AG04450 (cell line): ENCODE data around the gene TTLL9. TPM values are rescaled to one million over a fixed set of nuclear protein-coding genes. Genes with fewer than 3 reads are reported as not detected.
"Not testable (repeated sequence)": the region's sequence is repeated elsewhere in the genome, so short reads cannot be mapped to it uniquely, and the experiment has no call there.

Source experiments
- CTCF ChIA-PET: fragments of 300-600, 350-600 bp; formaldehyde crosslinking; extraction: SDS; loops from one replicate; lab custom pipeline; 2022; ENCODE audit warnings: antibody characterized with exemption, inconsistent platforms; lab: Charles Lee
- POLR2A ChIA-PET: fragments of 350-600 bp; formaldehyde crosslinking; extraction: SDS; loops from one replicate; lab custom pipeline; 2021; ENCODE audit warnings: antibody characterized with exemption, inconsistent platforms; lab: Yijun Ruan, JAX
- DNase-seq: peaks from one replicate; pipeline ENCODE4 v3.0.0-alpha.2; 2011; ENCODE audit warnings: low read depth, low spot score
- H3K27ac ChIP-seq: one replicate; pipeline ENCODE4 v1.5.1; 2012; ENCODE audit warnings: low read depth, low read length, control low read depth
- H3K27me3 ChIP-seq: one replicate; pipeline ENCODE4 v1.6.0; 2012; ENCODE audit warnings: low read length; ENCODE audit not compliant: control insufficient read depth, insufficient read depth
- H3K4me3 ChIP-seq: 2 replicates; pipeline ENCODE4 v1.5.1; 2011; ENCODE audit warnings: mild to moderate bottlenecking, low read depth, low read length, control low read depth
- H3K9me3 ChIP-seq: 2 replicates; pipeline ENCODE4 v1.5.1; 2012; ENCODE audit warnings: low read length; ENCODE audit not compliant: control insufficient read depth, insufficient read depth
- polyA plus RNA-seq: library from polyadenylated mRNA; depleted of rRNA; stranded (reverse); fragments of >200 nt; gene quantifications from 2 replicates; pipeline ENCODE4 v1.2.3, GENCODE V29; 2011
- TF ChIP-seq, protein P1 (sequence below): IDR thresholded peaks from 2 replicates; pipeline ENCODE4 v1.5.1; 2011; ENCODE audit warnings: low read depth, low read length, control low read depth, inconsistent platforms

TTLL9 gene
- polyA plus RNA-seq, 1 experiment: not detected

DNA sequence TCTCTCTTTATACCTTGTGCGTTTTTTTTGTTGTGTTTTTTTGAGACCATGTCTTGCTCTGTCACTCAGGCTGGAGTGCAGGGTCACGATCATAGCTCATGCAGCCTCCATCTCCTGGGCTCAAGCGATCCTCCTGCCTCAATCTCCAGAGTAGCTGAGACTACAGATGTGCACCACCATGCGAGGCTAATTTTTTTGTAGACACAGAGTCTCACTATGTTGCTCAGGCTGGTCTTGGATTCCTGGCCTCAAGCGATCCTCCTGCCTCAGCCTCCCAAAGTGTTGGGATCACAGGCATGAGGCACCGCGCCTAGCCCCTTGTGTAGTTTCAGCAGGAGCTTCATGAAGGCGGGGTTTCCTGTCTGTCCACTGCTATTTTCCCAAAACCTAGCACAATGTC is 54.1 kb downstream of the TTLL9 start:
- ChIA-PET POLR2A (no interaction called here), CTCF (no interaction called here)
- Histone ChIP-seq H3K27me3 (peaks cover 30% of the 10 kb centered on the region), H3K4me3 (no peak overlapping the region), H3K9me3 (no peaks in the 10 kb centered on the region), H3K27ac (no peak overlapping the region)
- TF ChIP-seq, protein P1, sequence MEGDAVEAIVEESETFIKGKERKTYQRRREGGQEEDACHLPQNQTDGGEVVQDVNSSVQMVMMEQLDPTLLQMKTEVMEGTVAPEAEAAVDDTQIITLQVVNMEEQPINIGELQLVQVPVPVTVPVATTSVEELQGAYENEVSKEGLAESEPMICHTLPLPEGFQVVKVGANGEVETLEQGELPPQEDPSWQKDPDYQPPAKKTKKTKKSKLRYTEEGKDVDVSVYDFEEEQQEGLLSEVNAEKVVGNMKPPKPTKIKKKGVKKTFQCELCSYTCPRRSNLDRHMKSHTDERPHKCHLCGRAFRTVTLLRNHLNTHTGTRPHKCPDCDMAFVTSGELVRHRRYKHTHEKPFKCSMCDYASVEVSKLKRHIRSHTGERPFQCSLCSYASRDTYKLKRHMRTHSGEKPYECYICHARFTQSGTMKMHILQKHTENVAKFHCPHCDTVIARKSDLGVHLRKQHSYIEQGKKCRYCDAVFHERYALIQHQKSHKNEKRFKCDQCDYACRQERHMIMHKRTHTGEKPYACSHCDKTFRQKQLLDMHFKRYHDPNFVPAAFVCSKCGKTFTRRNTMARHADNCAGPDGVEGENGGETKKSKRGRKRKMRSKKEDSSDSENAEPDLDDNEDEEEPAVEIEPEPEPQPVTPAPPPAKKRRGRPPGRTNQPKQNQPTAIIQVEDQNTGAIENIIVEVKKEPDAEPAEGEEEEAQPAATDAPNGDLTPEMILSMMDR: no peak
- no peak for DNase-seq

DNA sequence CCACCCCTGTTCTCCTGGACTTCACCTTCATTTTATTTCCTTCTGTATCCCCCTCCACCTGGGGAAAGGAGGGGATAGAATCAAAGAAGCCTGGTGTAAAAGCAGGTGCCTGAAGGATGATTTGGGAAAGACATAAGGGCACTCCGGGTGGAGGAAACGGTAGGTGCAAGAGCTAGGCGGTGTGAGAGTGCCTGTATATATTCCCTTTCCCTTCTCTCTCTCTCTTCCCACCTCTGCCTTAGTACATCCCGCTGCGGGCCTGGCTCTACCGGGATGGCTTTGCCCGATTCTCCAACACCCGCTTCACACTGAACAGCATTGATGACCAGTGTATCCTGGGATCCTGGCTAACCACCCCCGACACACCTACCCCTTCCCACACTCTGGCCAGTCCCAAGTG is 55.2 kb downstream of the TTLL9 start:
- H3K9me3 ChIP-seq: no peaks in the 10 kb centered on the region
- DNase-seq: no peak
- TF ChIP-seq, protein P1: no peak
- CTCF ChIA-PET: interaction anchor here (1.6 kb wide), 1 partner anchor 27 kb away, joined by 4 read pairs; the partner anchor contains the start of gene PDRG1
- POLR2A ChIA-PET: no interaction called here
- H3K4me3 ChIP-seq: no peak overlapping the region
- H3K27ac ChIP-seq: no peak overlapping the region
- H3K27me3 ChIP-seq: peaks cover 26% of the 10 kb centered on the region

DNA sequence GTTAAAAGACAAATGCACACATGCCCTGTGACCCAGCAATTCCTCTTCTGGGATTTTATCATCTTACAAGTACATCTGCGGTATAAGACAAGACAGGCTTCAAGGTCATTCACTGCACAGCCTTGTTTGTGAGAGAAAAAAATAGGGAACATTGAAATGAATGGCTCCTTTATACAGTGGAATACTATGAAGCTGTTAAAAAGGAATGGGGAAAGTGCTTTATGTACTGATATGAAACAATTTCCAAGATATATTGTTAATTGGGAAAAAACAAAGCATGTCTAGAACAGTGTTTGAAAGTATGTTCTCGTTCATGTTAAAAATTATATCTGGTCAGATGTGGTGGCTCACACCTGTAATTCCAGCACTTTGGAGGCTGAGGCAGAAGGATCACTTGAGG is 56.1 kb downstream of the TTLL9 start:
- no peak for DNase-seq
- CTCF ChIA-PET: interaction anchor here (1.6 kb wide), 1 partner anchor 26 kb away, joined by 4 read pairs; the partner anchor contains the start of gene PDRG1
- H3K27ac ChIP-seq: no peak overlapping the region
- POLR2A ChIA-PET: no interaction called here
- TF ChIP-seq, protein P1: no peak
- H3K27me3 ChIP-seq: peaks cover 26% of the 10 kb centered on the region
- no peaks in the 10 kb centered on the region for H3K9me3 ChIP-seq
- no peak overlapping the region for H3K4me3 ChIP-seq

DNA sequence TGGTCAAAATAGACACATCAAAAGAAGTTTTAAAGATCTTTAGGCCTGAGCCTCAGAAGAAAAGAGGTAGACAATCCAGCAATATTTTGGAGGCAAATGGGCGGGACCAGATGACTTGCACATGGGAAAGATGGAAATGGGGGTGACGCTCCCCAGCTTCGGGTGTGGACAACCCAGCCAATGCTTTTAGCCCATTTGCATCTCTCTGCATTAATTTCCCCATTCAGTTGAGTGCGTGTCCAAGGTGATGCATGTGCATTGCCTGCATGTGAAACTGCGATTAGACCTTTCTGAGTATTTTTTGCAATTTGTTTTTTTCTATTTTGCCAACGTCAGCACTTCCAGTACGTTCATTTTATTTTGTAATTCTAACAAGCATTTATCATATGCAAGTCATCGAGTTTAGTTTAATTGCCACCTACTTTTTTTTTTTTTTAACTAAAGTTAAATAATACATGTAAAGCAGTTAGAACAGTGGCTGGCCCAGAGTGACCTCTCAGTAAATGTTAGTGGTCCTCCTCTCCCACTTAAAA is 57.3 kb downstream of the TTLL9 start:
- Histone ChIP-seq H3K4me3 (no peak overlapping the region), H3K27ac (no peak overlapping the region), H3K27me3 (peaks cover 26% of the 10 kb centered on the region), H3K9me3 (no peaks in the 10 kb centered on the region)
- POLR2A ChIA-PET: no interaction called here
- CTCF ChIA-PET: no interaction called here
- TF ChIP-seq, protein P1: no peak
- DNase-seq: no peak

- DNase-seq, H3K27ac ChIP-seq, POLR2A ChIA-PET, H3K4me3 ChIP-seq, H3K9me3 ChIP-seq: not testable (repeated sequence)
- CTCF ChIA-PET: interaction anchor here (1.0 kb wide), 1 partner anchor 23 kb away, joined by 3 read pairs; the partner anchor contains the start of gene PDRG1
- peaks cover 21% of the 10 kb centered on the region for H3K27me3 ChIP-seq
These were observed 59.2 kb downstream of the TTLL9 start for GRCh38 chr20:31929631-31930030.
